ENCODE measurements around the gene DGKI.
A peak's percentile ranks its signal among the peaks of the same experiment; 100 is the strongest.

DGKI gene

DNA sequence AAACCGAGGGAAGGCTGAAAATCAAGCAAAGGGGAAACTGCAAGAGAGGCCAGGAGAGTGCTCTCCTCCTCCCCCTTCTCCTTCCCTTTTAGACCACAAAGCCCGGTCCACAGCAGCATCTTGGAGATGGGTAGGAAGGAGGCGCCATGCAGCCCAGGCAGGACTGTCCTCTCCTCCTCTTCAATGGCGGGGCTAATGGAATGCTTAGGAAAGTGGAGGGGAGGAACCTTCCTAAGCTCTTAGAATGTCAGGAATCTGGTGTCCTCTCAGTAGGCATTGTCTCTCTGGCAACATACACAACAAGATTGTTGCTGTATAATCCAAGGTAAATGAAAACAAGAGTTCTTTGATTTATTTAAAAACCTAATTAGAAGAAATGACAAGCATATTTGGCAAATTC lies 185.1 kb downstream of the DGKI start:
- H3K4me3 ChIP-seq (ENCODE audit: control insufficient read depth, low read depth, low read length): no peak overlapping the region
- TF ChIP-seq, protein P1, sequence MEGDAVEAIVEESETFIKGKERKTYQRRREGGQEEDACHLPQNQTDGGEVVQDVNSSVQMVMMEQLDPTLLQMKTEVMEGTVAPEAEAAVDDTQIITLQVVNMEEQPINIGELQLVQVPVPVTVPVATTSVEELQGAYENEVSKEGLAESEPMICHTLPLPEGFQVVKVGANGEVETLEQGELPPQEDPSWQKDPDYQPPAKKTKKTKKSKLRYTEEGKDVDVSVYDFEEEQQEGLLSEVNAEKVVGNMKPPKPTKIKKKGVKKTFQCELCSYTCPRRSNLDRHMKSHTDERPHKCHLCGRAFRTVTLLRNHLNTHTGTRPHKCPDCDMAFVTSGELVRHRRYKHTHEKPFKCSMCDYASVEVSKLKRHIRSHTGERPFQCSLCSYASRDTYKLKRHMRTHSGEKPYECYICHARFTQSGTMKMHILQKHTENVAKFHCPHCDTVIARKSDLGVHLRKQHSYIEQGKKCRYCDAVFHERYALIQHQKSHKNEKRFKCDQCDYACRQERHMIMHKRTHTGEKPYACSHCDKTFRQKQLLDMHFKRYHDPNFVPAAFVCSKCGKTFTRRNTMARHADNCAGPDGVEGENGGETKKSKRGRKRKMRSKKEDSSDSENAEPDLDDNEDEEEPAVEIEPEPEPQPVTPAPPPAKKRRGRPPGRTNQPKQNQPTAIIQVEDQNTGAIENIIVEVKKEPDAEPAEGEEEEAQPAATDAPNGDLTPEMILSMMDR (conservative IDR thresholded peaks at IDR 0.05; ENCODE audit: control insufficient read depth, insufficient read depth, low read depth, low read length): no peak
- DNase-seq (ENCODE audit: low read depth): no peak

DNA sequence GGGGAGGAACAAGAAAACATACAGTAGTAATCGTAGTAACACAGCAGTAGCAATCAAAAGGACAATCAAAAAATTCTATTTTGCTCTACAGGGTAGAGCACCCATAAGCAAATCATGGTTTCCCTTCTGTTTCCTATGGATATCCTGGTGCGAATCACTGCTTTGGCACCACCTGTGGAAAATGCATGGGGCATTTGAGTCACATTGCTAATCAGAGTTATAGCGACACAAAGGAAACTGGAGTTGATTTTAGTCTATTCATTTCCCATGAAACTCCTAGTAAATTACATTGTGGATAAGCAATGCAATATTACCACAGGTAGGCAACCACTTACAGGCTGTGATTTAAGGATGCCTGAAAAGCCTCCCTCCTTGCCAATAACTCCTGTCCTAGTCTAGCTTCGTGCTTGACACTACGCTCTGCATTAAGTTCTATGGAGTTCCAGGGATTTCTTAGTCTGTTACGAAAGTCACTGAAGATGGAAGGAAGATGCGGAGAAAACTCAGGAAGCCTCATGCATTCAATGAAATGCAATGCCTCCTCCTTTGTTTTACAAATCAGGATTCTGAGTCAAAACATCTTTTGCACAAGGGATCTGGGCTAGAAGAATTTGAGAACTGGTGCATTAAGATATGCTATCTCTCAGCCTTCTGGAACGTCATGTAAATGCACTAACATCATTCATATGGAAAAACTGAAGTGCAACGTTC lies 188.4 kb downstream of the DGKI start:
- TF ChIP-seq, protein P1 (conservative IDR thresholded peaks at IDR 0.05; ENCODE audit: control insufficient read depth, insufficient read depth, low read depth, low read length): no peak
- H3K4me3 ChIP-seq (ENCODE audit: control insufficient read depth, low read depth, low read length): no peak overlapping the region
- DNase-seq (ENCODE audit: low read depth): no peak

DNA sequence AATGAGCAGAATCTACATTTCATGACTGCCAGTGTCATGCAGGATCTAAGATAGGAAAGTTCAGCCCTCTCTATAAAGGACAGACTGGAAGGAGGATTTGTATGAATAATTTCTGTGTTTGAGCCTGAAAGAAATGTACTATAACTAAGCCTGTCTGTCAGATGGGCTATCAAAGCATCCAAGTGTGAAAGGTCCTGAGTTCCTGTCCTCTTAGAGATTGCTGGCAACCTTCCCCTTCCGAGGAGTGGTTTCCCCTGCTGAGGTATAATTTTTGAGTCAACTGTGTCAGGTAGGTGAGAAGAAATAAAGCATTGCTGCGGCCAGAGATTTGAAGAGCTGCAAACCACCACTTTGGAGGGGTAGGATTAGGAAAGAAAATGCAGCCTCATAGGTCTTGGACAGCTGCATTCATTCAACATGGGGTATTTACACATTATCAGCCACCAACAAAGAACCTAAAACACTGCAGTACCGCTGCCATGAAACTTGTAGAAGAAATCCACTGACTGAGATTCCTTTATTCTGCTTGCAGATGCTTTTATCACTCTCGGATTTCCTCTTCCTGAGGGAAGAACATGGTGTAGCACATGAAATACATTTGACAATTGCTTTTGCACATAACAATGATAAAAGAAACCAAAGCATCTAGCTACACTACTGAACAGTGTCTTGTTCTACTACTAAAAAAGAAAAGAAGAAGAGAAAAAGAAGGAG lies 189.1 kb downstream of the DGKI start:
- no peak overlapping the region for H3K4me3 ChIP-seq (ENCODE audit: control insufficient read depth, low read depth, low read length)
- TF ChIP-seq, protein P1 (conservative IDR thresholded peaks at IDR 0.05; ENCODE audit: control insufficient read depth, insufficient read depth, low read depth, low read length): no peak
- no peak for DNase-seq (ENCODE audit: low read depth)

DNA sequence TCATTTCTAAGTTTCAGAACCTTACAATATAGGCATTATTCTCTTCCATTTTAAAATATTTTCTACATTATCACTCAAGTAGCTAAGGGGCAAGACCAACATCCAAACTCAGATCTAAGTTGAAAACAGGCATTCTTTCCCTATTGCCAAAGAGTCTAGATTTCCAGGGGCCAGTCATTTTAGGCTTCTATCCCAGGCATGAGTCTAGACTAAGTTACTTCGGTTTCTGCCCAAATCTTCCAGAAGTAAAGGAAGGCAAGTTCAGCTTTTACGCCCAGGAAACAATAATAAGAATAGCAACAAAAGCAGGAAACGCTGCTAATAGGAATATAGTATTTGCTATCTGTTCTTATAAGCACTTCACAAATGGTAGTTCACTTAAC lies 189.9 kb downstream of the DGKI start:
- TF ChIP-seq, protein P1 (conservative IDR thresholded peaks at IDR 0.05; ENCODE audit: control insufficient read depth, insufficient read depth, low read depth, low read length): no peak
- no peak overlapping the region for H3K4me3 ChIP-seq (ENCODE audit: control insufficient read depth, low read depth, low read length)
- no peak for DNase-seq (ENCODE audit: low read depth)

DNA sequence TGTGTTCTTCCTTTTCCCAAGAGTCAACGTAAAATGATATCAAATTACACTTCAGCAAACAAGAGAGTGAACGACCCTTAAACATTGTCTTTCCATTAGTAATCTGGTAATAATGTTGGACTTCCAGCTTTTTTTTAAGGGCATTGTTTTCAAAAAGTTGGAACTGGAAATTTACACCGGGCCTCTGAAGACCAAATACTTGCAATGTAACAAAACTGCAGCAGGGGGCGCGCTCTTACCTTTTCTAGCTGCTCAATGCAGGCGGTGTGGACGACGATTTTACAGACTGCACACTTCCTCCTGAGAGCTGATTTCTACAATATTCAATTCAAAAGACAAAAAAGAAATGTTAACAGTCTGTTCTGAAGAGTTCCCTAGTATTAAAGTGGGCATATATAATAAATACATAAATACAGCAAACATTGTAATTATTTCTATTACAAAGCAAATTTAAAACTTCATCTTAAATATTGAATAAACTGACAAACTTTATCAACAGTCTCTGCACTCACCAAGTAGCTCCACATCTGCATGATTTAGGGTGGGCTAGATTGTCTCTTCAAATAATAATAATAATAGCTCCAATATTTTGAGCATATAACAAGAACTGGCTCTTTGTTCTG lies 190.4 kb downstream of the DGKI start:
- H3K4me3 ChIP-seq (ENCODE audit: control insufficient read depth, low read depth, low read length): no peak overlapping the region
- DNase-seq (ENCODE audit: low read depth): peak; percentile 83
- TF ChIP-seq, protein P1 (conservative IDR thresholded peaks at IDR 0.05; ENCODE audit: control insufficient read depth, insufficient read depth, low read depth, low read length): peak; percentile 78

DNA sequence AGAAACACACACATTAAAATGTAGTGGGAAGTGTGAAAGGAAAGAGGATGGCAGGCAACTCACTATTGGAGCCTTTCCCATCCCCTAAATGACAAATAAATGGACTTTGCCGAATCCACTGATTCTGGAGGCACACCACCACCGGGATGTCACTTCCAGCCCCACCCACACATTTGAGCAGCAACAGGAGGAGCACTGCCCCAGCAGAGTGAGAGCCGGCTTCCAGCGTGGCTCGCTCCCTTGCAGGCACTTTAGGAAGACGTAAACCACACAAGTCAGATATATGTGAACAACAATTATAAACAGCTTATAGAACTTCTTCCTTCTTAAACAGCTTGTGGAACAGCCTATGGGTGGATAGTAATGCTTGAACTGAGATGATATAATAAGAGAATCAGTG lies 191.0 kb downstream of the DGKI start:
- TF ChIP-seq, protein P1 (conservative IDR thresholded peaks at IDR 0.05; ENCODE audit: control insufficient read depth, insufficient read depth, low read depth, low read length): no peak
- no peak for DNase-seq (ENCODE audit: low read depth)
- no peak overlapping the region for H3K4me3 ChIP-seq (ENCODE audit: control insufficient read depth, low read depth, low read length)
